ENCODE results near the gene PRKCD. TPM values are rescaled to one million over a fixed set of nuclear protein-coding genes. Genes with fewer than 3 reads are reported as not detected.

Gene PRKCD
- total and polyA plus RNA-seq, 9 of the 15 experiments (the other 6 are each of a cell fraction or from before 2014, with no cell fraction given), result 2.5 to 19.5 (median 6.1) TPM

DNA sequence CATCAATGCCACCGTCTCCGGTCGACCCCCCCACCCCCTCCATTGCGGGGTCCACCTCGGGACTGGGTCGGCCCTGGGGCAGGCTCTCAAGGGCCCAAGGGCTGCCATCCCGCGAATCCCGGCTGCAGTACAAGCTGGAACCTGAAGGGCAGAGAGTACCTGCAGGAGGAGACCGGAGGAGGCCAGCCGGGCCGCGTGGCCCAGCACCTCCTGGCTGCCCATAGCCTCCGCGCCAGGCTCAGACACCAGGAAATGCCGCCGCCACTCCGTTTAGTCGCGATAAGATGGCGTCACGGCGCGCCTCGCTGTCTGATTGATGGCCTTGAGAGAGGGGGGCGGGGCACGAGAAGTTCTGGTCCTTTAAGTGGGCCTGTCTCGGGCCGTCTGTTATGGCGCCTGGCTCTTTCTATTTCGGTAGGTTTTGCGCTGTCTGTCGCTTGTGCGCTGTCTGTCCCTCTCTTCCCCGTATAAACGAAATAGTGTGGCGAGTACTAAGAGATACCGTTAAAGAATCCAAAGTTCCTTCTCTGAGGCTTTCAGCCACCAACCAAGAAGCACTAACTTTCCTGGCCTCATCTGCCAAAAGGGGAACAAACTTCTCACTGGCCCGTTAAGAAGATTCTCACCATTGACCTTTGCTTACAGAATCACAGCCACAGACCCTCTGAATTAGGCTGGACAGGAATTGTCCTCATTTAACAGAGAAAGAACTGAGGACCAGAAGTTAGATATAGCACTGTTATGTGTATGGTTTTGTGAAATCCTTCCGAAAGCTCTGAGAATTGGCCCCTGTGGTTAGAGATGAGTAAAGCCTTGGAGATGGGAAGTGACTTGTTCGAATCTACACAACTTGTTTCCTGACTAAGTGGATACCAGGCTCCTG, 30.6 kb upstream of the PRKCD start, which contains the start of gene RFT1 (continued):
- TF ChIP-seq, protein P1, sequence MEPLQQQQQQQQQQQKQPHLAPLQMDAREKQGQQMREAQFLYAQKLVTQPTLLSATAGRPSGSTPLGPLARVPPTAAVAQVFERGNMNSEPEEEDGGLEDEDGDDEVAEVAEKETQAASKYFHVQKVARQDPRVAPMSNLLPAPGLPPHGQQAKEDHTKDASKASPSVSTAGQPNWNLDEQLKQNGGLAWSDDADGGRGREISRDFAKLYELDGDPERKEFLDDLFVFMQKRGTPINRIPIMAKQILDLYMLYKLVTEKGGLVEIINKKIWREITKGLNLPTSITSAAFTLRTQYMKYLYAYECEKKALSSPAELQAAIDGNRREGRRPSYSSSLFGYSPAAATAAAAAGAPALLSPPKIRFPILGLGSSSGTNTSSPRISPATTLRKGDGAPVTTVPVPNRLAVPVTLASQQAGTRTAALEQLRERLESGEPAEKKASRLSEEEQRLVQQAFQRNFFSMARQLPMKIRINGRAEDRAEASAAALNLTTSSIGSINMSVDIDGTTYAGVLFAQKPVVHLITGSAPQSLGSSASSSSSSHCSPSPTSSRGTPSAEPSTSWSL (CRISPR knock-in tag; IDR thresholded peaks at IDR 0.05; ENCODE audit: borderline replicate concordance), result no peak
- TF ChIP-seq RBM14 (IDR thresholded peaks at IDR 0.05; ENCODE audit: borderline replicate concordance, insufficient read depth, low read depth, low read length), result no peak
- TF ChIP-seq ZNF274 (IDR thresholded peaks at IDR 0.05; ENCODE audit: borderline replicate concordance, low read depth, low read length), result no peak
- no peak for TF ChIP-seq SMAD3 (CRISPR knock-in tag; conservative IDR thresholded peaks at IDR 0.05)
- no peak for TF ChIP-seq ZNF133 (CRISPR knock-in tag; IDR thresholded peaks at IDR 0.05)
- TF ChIP-seq ZNF263 (CRISPR knock-in tag; IDR thresholded peaks at IDR 0.05; ENCODE audit: borderline replicate concordance), result 0 out of 2 replicates have a peak, but pooled peaks have one; percentile 13
- TF ChIP-seq HEY1 (CRISPR knock-in tag; IDR thresholded peaks at IDR 0.05; ENCODE audit: borderline replicate concordance), result no peak
- no peak; the same call in 1 of the 2 replicates for TF ChIP-seq ESRRA (IDR thresholded peaks at IDR 0.05; ENCODE audit: borderline replicate concordance, low read depth)
- TF ChIP-seq, protein P2, sequence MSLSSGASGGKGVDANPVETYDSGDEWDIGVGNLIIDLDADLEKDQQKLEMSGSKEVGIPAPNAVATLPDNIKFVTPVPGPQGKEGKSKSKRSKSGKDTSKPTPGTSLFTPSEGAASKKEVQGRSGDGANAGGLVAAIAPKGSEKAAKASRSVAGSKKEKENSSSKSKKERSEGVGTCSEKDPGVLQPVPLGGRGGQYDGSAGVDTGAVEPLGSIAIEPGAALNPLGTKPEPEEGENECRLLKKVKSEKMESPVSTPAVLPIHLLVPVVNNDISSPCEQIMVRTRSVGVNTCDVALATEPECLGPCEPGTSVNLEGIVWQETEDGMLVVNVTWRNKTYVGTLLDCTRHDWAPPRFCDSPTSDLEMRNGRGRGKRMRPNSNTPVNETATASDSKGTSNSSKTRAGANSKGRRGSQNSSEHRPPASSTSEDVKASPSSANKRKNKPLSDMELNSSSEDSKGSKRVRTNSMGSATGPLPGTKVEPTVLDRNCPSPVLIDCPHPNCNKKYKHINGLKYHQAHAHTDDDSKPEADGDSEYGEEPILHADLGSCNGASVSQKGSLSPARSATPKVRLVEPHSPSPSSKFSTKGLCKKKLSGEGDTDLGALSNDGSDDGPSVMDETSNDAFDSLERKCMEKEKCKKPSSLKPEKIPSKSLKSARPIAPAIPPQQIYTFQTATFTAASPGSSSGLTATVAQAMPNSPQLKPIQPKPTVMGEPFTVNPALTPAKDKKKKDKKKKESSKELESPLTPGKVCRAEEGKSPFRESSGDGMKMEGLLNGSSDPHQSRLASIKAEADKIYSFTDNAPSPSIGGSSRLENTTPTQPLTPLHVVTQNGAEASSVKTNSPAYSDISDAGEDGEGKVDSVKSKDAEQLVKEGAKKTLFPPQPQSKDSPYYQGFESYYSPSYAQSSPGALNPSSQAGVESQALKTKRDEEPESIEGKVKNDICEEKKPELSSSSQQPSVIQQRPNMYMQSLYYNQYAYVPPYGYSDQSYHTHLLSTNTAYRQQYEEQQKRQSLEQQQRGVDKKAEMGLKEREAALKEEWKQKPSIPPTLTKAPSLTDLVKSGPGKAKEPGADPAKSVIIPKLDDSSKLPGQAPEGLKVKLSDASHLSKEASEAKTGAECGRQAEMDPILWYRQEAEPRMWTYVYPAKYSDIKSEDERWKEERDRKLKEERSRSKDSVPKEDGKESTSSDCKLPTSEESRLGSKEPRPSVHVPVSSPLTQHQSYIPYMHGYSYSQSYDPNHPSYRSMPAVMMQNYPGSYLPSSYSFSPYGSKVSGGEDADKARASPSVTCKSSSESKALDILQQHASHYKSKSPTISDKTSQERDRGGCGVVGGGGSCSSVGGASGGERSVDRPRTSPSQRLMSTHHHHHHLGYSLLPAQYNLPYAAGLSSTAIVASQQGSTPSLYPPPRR (CRISPR knock-in tag; IDR thresholded peaks at IDR 0.05; ENCODE audit: borderline replicate concordance), result no peak
- peak; percentile 40 for TF ChIP-seq NCOR1 (IDR thresholded peaks at IDR 0.05)
- TF ChIP-seq CAMTA2 (CRISPR knock-in tag; conservative IDR thresholded peaks at IDR 0.05), result no peak
- no peak for TF ChIP-seq YBX1 (IDR thresholded peaks at IDR 0.05)
- peak; percentile 25 to 76 (median 59) for TF ChIP-seq YY1 (IDR thresholded peaks at IDR 0.05; ENCODE audit: borderline replicate concordance in 1 of 3, control insufficient read depth in 1 of 3, extremely low read depth in 1 of 3, insufficient read depth in 3 of 3, insufficient read length in 1 of 3, insufficient replicate concordance in 2 of 3, low read depth in 1 of 3, low read length in 2 of 3)
- TF ChIP-seq, protein P3, sequence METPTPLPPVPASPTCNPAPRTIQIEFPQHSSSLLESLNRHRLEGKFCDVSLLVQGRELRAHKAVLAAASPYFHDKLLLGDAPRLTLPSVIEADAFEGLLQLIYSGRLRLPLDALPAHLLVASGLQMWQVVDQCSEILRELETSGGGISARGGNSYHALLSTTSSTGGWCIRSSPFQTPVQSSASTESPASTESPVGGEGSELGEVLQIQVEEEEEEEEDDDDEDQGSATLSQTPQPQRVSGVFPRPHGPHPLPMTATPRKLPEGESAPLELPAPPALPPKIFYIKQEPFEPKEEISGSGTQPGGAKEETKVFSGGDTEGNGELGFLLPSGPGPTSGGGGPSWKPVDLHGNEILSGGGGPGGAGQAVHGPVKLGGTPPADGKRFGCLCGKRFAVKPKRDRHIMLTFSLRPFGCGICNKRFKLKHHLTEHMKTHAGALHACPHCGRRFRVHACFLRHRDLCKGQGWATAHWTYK (CRISPR knock-in tag; IDR thresholded peaks at IDR 0.05), result no peak
- no peak for TF ChIP-seq EHMT2 (IDR thresholded peaks at IDR 0.05)
- TF ChIP-seq GTF2E2 (tag; IDR thresholded peaks at IDR 0.05), result peak; percentile 46; the same call in 1 of the 2 replicates
- TF ChIP-seq SOX6 (IDR thresholded peaks at IDR 0.05), result no peak
- TF ChIP-seq HNRNPK (IDR thresholded peaks at IDR 0.05; ENCODE audit: low read depth, low read length, poor library complexity, severe bottlenecking), result no peak
- no peak for TF ChIP-seq FIP1L1 (IDR thresholded peaks at IDR 0.05; ENCODE audit: low read depth, low read length, poor library complexity, severe bottlenecking)
